ENCODE results near the gene AFF4.

The AFF4 gene

GRCh38 chr5:132826424-132827082, 136.9 kb downstream of the AFF4 start:
- DNase-seq (ENCODE audit: low spot score): no peak

GRCh38 chr5:132825834-132826391, 137.5 kb downstream of the AFF4 start:
- no peak for DNase-seq (ENCODE audit: low spot score)
